IPS-11a (cell line): ENCODE data around the gene TTBK1.
A peak's percentile ranks its signal among the peaks of the same experiment; 100 is the strongest.
"Not testable (repeated sequence)": the region's sequence is repeated elsewhere in the genome, so short reads cannot be mapped to it uniquely, and the experiment has no call there.

Experiments used
- H3K4me3 ChIP-seq: one replicate; pipeline ENCODE4 v1.5.1; 2013; ENCODE audit warnings: low read depth, low read length, control low read depth

Gene TTBK1

DNA sequence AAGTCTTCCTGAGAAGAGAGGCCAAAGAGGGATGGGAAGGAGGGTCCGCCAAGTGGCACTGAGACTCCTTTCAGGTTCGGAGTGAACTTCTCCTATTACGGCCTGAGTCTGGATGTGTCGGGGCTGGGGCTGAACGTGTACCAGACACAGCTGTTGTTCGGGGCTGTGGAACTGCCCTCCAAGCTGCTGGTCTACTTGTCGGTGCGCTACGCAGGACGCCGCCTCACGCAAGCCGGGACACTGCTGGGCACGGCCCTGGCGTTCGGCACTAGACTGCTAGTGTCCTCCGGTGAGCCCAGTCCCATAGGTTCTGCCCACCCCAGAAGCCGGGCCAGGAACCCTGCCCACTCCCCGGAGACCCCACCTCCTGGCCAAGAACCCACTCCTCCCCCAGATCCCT, 58.8 kb downstream of the TTBK1 start:
- H3K4me3 ChIP-seq: no peak overlapping the region

DNA sequence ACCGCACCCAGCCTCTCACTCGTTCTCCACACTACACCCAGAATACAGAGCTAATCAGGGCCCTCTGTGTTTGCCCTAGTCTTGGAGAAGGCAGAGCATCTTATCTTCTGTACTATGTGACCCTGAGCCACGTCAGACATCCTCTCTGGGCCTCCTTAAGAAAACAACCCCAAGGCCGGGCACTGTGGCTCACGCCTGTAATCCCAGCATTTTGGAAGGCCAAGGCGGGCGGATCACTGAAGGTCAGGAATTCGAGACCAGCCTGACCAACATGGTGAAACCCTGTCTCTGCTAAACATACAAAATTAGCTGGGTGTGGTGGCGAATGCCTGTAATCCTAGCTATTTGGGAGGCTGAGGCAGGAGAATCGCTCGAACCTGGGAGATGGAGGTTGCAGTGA, 59.7 kb downstream of the TTBK1 start:
- H3K4me3 ChIP-seq: not testable (repeated sequence)

DNA sequence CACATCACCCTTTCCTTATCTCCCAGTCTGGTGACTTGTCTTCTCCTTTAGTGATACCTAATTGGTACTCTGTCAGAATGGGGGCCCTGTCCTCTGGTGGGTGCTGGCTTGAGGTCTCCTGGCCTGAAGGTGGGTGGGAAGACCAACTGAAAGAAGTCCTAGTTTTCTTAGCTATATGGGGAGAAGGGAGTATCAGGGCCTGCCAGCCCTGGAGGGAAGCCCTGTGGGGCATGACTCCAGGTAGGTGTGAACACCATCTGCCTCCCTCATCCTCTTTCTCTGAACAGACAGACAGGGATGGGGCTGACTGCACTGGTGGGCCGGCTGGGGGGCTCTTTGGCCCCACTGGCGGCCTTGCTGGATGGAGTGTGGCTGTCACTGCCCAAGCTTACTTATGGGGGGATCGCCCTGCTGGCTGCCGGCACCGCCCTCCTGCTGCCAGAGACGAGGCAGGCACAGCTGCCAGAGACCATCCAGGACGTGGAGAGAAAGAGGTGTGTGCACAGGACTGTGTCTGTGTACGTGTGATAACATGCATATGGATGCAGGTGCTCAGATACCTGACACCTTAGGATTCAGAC, 60.6 kb downstream of the TTBK1 start:
- no peak overlapping the region for H3K4me3 ChIP-seq

DNA sequence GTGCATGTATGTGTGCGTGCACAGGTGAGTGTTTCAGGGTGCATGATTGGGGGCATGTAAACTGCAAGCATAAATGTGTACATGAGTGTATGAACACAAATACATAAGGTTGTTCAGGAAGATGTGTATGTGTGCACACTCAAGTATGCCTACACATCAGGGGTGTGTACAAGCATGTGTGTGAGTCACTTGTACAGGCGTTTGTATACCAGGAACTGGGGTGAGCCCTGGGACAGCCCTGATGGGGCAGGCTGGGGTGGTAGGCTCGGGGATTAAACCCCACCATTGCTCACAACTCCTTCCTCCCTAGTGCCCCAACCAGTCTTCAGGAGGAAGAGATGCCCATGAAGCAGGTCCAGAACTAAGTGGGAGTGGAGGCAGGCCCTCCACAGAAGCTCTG, 61.1 kb downstream of the TTBK1 start:
- H3K4me3 ChIP-seq: no peak overlapping the region

DNA sequence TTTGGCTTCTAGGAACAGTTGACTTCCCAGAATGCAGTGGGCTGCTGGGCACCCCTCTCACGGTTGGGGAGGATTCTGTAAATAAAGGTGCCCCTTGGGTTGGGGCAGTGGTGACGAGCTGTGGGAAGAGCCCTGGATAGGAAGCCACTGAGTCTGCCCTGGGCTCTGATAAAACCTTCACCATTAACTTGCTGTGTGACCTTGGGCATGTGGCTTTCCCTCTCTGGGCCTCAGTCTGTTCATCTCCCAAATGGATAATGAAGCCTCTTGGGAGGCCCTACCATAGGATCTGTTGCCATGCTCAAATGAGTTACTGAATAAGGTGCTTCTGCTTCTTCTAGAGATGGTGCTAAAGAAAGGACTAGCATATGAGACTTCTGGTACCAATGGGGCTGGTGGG, 61.6 kb downstream of the TTBK1 start:
- H3K4me3 ChIP-seq: no peak overlapping the region

DNA sequence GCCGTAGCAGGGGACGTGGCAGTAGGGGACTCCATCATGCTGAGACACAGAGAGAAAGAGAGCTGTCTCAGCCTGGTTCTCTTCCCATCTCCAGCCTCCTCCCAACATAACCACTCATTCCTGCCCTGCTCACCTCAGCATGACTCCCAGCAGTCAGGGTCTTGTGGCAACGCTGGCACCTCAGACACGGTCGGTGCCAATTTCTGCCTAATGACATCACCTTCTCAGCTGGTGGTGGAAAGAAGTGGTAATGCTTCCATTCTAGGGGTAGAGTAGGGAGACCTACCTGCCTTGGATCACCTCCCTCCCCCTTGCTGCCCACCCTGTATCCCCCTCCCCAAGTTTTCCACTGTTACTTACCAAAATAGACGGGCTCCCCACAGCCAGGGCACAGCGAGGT, 62.8 kb downstream of the TTBK1 start:
- H3K4me3 ChIP-seq: no peak overlapping the region

DNA sequence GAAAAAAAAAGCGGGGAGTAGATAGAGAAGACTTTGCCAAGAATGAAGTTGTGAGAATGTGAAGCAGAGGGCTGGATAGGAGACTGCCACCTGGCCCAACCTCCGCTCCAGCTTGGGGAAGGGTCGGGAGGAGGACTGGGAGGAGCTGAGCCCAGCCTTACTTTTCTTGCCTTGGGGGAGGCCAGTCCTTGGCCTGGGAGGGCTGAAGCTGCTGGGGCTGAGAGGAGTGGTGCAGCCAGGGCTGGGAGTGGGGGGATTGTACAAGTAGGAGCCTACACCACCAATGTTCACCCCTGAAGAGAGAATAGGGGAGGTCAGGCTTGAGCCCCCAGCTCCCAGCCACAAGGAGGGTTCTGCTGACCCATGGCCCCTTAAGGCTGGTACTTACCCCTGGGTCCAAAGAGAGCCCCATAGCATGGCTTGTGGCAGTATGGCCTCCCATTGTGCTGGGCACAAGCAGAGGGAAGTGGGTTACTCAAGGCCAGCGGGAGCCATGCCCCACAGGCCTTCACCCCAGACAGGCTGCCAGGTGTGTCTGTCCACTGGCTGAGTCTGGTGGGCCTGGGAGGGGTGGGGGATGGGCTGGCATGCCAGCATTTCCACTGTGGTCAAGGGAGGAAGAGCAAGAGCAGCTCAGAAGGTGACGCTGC, 64.3 kb downstream of the TTBK1 start:
- no peak overlapping the region for H3K4me3 ChIP-seq

DNA sequence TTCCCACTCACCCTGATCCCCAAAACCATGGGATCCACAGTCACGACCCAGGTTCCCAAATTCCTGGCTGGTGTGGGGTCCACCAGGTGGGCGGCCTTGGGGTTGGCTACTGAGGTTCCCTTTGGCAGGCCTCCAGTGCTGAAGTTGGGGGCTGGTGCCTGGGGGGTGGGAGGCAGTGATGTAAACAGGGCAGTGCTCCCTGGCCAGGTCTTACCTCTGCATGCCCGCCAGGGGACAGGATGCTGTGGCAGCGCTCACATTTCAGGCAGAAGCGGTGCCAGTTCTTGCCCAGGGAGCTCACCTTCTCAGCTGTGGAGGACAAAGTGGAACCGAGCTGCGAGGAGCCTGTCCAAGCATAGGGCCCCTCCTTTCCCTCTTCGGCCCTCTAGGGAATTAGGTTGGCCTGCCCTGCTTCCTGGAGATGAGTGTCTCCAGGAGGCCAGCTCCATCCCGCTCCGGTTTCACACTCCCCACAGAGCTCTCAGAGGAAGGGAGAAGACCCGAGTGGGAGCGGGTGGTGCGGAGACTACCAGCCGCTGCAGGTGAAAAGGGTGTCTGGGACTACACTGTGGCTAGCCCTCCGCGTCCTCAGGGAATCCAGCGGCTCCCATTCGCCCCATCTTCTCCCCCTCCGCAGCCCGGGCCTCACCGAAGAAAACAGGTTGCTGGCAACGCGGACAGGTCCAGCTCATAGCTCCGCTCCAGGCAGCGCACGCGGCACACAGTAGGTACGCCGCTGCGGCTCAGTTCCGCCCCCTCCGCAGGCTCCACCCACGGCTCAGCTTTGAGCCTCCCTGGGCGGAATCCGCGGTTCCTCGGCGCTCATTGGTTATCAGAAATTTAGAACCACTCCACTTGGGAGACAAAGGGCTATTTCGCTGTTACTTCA, 65.1 kb downstream of the TTBK1 start, which contains the start of gene CRIP3:
TSS of gene CRIP3 (minus strand) at position 726 of the 889 bp plus-strand sequence. CDS start at position 692, 34 bp downstream.
- H3K4me3 ChIP-seq: peak within 1 kb of the TSS; percentile 60

DNA sequence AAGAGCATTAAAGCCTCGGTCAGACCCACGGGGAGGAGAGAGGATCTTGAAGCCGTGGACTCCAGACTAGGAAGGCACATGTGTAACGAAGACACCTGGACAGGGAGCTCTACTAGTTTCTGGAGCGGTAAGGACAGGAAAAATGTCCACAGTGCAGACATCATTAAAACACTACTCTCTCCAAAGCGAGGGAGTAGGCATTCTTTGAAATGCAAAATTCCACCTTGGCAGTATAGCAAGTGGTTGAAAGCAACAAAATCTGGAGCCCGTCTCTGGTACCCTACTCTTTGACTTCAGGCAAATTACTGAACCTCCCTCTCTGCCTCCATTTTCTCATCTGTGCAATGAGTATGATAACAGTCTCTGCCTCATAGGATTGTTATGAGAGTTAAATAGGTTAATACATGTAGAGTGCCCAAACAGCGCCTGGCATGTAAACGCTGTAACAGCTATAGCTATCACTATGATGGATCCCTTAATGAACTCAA, 65.8 kb downstream of the TTBK1 start:
- H3K4me3 ChIP-seq: peak overlapping the region; percentile 60

DNA sequence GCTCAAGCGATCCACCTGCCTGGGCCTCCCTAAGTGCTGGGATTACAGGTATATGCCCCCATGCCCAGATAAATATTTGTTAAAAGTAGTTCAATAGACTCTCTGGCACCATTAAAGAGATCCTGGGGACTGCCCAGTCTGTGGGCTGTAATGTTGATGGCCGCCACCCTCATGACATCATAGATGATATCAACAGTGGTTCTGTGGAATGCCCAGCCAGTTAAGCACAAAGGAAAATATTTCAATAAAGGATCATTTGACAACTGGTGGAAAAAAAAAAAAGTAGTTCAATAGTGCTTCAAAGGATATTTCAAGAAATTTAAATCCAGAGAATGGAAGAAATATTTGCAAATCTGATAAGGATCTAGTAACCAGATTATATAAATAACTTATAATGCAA, 66.9 kb downstream of the TTBK1 start:
- H3K4me3 ChIP-seq: no peak overlapping the region

DNA sequence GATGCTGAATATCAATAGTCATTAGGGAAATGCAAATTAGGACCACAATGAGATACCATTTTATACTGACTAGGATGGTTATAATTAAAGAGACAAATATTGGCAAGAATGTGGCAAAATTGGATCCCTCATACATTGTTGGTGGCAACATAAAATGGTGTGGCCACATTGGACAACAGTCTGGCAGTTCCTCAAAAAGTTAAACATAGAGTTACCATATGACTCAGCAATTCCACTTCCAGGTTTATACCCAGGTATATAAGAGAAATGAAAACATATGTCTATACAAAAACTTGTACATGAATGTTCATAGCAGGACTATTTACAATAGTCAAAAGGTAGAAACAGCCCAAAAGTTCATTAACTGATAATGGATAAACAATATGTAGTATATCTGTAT, 67.3 kb downstream of the TTBK1 start:
- no peak overlapping the region for H3K4me3 ChIP-seq

DNA sequence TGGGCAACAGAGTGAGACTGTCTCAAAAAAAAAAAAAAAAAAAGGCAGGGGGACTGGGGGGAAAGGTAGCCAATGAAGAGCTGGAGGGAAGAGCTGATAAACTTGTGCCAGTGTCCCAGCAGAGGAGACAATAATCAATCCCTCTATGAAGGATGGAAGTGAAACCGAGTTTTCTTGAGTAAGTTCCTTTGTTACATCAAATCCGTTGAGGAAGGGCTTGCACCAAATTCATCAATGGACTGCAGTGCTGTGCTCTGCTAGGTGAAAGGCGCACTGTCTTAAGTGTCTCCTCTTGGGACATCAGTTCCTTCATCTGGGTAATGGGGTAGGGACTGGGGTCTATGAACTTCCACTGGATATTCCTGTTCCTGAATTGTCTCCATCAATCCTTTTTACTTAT, 68.4 kb downstream of the TTBK1 start:
- H3K4me3 ChIP-seq: no peak overlapping the region

DNA sequence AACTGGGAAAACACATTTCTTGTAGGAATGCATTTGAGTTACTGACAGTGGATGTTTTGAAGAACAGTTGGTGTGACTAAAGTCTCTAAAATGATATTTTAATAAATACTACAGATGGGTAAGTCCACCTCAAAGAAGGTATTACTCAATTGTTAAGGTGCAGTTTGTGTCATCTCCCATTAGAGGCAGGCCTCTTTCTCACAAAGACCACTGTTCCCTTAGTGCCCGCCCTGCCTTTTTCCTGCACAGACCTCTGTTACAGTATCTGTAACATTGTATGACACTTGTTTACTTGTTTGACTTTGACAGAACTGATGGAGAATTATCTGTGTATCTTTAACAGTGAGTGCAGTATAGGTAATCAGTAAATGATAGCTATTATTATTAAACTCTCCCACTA, 70.5 kb downstream of the TTBK1 start:
- H3K4me3 ChIP-seq: no peak overlapping the region

DNA sequence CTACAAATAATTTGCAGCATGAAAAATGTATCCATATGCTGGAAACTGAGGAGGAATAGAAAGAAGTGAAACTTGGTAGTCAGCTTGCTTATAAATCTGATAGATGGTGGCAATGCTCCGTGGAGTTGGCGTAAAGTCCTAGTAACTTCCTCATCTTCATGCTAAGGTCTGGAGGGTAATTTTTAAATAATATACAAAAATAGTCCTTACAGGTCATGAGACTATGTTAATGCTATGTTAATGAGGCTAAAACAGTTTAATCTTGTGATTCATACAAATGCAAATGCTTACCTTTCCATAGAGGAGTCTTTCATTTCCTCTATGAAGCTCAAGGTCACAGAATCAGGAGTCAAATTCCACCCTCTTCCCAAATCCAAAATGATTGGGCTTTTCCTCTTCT, 74.7 kb downstream of the TTBK1 start:
- H3K4me3 ChIP-seq: no peak overlapping the region

DNA sequence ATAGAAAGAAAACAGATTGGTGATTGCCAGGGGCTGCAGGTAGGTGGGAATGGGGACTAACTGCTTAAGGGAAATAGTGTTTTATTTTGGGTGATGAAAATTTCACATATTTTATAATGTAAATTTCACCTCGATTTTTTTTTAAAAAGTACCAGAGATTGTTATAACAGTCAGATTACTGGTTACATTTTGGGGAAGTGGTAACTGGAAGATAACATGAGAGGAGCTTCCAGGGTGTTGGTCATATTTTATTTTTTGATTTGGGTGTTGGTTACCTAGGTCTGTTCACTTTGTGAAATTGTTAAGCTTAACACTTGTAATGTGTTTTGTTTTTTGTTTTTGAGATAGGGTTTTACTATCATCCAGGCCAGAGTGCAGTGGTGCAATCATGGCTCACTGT, 82.6 kb downstream of the TTBK1 start:
- H3K4me3 ChIP-seq: no peak overlapping the region

DNA sequence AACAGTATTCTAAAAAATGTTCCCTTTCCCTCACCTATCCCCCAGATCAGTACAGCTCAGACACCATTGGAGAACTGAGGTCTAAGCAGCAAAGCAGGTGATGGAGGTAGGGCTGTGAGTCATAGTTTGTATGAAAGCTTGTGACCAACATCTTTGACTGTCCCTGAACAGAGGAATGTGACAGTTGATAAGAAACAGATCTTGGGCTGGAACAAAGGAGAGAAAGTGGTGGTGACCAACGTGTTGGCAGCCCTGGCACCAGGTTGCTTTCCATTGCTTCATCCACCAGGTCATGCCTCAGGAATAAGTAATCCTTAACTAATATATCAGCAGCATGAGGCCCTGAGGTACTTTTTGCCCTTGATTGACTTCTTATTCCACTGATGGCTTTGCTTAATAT, 85.2 kb downstream of the TTBK1 start:
- no peak overlapping the region for H3K4me3 ChIP-seq

DNA sequence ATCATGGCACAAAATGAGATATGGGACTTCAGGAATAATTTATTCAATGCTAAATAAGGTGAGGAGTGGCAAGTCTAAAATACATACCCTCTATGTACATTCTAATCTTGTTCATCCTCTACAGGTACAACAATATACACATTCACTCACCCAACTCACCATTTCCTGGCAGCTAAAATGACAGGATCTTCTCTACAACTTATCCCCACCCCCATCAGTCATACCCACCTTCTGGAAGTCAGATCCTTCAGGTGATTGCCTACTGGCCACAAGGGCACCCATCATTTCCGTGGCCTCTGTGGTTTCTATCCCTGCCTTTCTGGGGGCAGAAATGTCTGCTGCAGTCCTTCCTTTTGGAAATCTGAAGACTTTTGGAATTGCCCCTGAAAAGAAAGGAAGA, 88.2 kb downstream of the TTBK1 start:
- no peak overlapping the region for H3K4me3 ChIP-seq

DNA sequence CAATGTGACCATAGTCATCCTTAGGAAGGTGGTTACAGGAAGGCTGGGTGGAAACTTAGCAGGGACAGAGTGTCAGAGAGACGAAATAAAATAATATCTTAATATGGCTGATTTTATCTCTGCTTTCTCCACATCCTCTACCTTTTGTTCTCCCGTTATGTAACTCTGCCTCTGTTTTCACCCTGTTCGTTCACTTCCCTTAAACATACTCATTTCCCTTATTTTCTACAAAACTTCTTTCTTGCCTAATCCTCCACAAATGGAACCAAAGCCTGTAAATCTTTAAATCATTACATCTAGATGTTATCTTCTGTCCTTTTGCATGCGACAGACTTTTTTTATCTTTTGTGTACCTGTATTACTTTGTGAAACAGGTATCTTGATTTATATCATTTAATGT, 88.6 kb downstream of the TTBK1 start:
- H3K4me3 ChIP-seq: no peak overlapping the region

DNA sequence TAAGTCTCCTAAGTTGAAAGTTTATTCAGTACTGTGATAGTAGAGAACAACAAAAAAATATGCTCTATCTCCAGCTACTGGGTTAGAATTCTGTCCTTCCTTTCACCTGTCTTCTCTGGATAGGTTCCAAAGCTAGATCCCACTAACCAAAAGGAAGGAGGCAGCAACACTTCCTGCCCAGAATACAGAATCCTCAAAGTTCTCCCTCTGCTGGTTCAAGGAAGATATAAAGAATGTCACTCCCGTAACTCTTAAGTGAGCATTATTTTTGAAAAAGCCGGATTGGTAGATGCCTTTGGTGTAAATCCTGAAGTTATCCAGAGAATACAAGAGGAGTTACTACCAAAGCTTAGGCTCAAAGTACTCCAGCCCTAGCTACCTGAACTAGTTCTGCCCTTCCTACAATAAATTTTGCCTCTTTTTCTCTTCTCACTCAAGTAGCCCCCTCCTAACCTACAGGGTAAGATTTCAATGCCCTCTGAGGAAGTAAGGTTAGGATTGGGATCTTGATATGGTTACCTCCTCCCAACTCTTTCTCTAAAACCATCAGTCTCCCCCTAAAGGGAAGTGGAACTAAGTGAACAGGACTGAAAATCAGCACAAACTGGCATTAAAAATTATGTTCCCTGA, 91.3 kb downstream of the TTBK1 start:
- H3K4me3 ChIP-seq: no peak overlapping the region

DNA sequence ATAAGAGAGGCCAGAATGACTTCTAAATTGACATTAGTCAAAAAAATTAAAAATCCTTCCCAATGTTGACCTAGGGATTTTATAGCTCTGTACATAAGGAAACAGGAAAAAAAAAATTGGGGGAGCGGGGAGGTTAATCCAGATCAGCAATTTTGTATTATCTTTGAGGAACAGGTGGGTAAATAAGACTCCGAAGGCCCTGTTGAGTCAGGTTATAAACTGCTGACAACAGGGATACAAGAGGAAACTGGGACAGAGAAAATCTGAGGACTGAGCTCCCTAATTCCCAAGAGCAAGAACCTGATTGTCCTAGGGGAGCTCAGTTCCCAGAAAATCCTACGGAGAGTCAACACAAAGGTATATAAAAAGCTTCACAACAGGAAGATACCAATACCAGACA, 92.2 kb downstream of the TTBK1 start:
- no peak overlapping the region for H3K4me3 ChIP-seq

DNA sequence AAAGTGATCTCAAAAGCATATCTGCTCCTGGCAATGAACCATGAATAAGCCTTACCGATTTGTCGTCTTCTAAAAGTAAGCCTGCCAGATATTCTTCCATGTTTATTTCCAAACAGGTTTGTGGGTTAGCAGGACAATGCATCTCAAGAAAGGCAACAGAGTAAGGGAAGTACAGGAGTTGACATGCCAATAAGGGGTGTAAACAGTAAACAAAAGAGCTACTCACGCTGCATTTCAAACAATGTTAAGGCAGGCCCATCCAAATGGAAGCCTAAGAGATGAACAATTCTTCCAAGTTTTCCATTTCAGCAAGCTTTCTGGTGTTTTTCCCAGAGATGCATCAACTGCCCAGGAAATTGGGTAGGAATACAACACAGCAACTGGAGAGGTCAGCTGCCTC, 93.1 kb downstream of the TTBK1 start:
- H3K4me3 ChIP-seq: no peak overlapping the region
